Measurements from ENCODE around the gene ZSCAN2. TPM values are rescaled to one million over a fixed set of nuclear protein-coding genes. Genes with fewer than 3 reads are reported as not detected.
A peak's percentile ranks its signal among the peaks of the same experiment; 100 is the strongest.

ZSCAN2 gene
- total and polyA plus RNA-seq, 9 donors: 5.6 to 13.3 (median 8.2) TPM

GRCh38 chr15:84649706-84650105, 48.9 kb downstream of the ZSCAN2 start:
- H3K4me1 ChIP-seq (ENCODE audit: insufficient read depth): peaks cover 2% of the 10 kb centered on the region
- H3K27ac ChIP-seq: no peak overlapping the region
- H3K4me3 ChIP-seq: no peak overlapping the region
- TF ChIP-seq POLR2A (IDR thresholded peaks at IDR 0.05) (no peak), CTCF (IDR thresholded peaks at IDR 0.05) (no peak), EP300 (IDR thresholded peaks at IDR 0.05) (no peak)
- no peak for DNase-seq
- no peaks in the 10 kb centered on the region for H3K27me3 ChIP-seq
- H3K9me3 ChIP-seq: no peaks in the 10 kb centered on the region
- H3K36me3 ChIP-seq: no peaks in the 10 kb centered on the region
- 86 to 94% (median 89%) methylated on average over 2 of the region's 2 CpGs for WGBS, 3 donors
- intact Hi-C loops (cut with DNase I): loop anchor here in 3 of 4 donors (10.0 kb wide), 4 partner anchors 45 to 275 kb away; partner anchors contain the start of gene ZSCAN2 (in 1 of the 3)

GRCh38 chr15:84653584-84653909, 52.7 kb downstream of the ZSCAN2 start:
- intact Hi-C loops (cut with DNase I): loop anchor here in 3 of 4 donors (10.0 kb wide), 4 partner anchors 49 to 271 kb away; partner anchors contain the start of gene ZSCAN2 (in 1 of the 3)
- DNase-seq: no peak
- Histone ChIP-seq H3K27ac (peak overlapping the region; percentile 61 to 69), H3K4me1 (ENCODE audit: insufficient read depth) (peaks cover 2% of the 10 kb centered on the region), H3K36me3 (no peaks in the 10 kb centered on the region), H3K4me3 (peak overlapping the region; percentile 82), H3K9me3 (no peaks in the 10 kb centered on the region), H3K27me3 (no peaks in the 10 kb centered on the region)
- 9 to 15% (median 13%) methylated on average over 7 of the region's 7 CpGs for WGBS, 3 donors
- TF ChIP-seq EP300 (IDR thresholded peaks at IDR 0.05): no peak
- TF ChIP-seq POLR2A (IDR thresholded peaks at IDR 0.05): no peak
- TF ChIP-seq CTCF (IDR thresholded peaks at IDR 0.05): no peak

- Histone ChIP-seq H3K27me3 (no peaks in the 10 kb centered on the region), H3K36me3 (no peaks in the 10 kb centered on the region), H3K4me1 (ENCODE audit: insufficient read depth) (peaks cover 2% of the 10 kb centered on the region), H3K9me3 (no peaks in the 10 kb centered on the region), H3K4me3 (peak within 1 kb of the TSS; percentile 82), H3K27ac (peak within 1 kb of the TSS; percentile 61 to 69)
- 0 to 1% (median 0%) methylated on average over 46 to 49 of the region's 49 CpGs for WGBS, 3 donors
- peak; percentile 98 to 99 (median 99) for DNase-seq
- intact Hi-C loops (cut with DNase I): loop anchor here in 3 of 4 donors (10.0 kb wide), 4 partner anchors 49 to 271 kb away; partner anchors contain the start of gene ZSCAN2 (in 1 of the 3)
- TF ChIP-seq CTCF (IDR thresholded peaks at IDR 0.05) (no peak), POLR2A (IDR thresholded peaks at IDR 0.05) (peak; percentile 85)
Measured at GRCh38 chr15:84653910-84654688, 53.3 kb downstream of the ZSCAN2 start, which contains the start of gene WDR73. WDR73 (minus strand) TSS chr15:84654283; CDS start chr15:84654274, 9 bp downstream.

- no peaks in the 10 kb centered on the region for H3K9me3 ChIP-seq
- H3K4me1 ChIP-seq (ENCODE audit: insufficient read depth): peaks cover 2% of the 10 kb centered on the region
- intact Hi-C loops (cut with DNase I): loop anchor here in 3 of 4 donors (5.0 to 10.0 kb wide), 6 partner anchors 50 to 270 kb away; partner anchors contain the start of gene ZSCAN2 (in 1 of the 3)
- peak; percentile 61 to 81 (median 76) for DNase-seq
- no peak for TF ChIP-seq EP300 (IDR thresholded peaks at IDR 0.05)
- TF ChIP-seq POLR2A (IDR thresholded peaks at IDR 0.05): peak; percentile 12
- TF ChIP-seq CTCF (IDR thresholded peaks at IDR 0.05): peak; percentile 24 to 55 (median 39)
- H3K36me3 ChIP-seq: no peaks in the 10 kb centered on the region
- 6% methylated on average over 19 of the region's 19 CpGs for WGBS, 3 donors
- peak overlapping the region in 1 of 2 donors; percentile 69 for H3K27ac ChIP-seq
- H3K4me3 ChIP-seq: peak overlapping the region; percentile 82
- H3K27me3 ChIP-seq: no peaks in the 10 kb centered on the region
Measured at GRCh38 chr15:84654689-84655453, 54.1 kb downstream of the ZSCAN2 start.
